Panc1 (cell line): Measurements from ENCODE around the gene CDC42. TPM values are rescaled to one million over a fixed set of nuclear protein-coding genes. Genes with fewer than 3 reads are reported as not detected.

ENCODE experiments used
- ATAC-seq: fragments of 200-7000 bp; cut with Tn5 transposase; 2 replicates; pipeline ENCODE4 v1.9.1; 2020; ENCODE audit warnings: mild to moderate bottlenecking, moderate library complexity
- BruUV-seq: library from RNA; stranded (reverse); fragments of 400-500 nt; replicated peaks from 2 replicates; lab custom pipeline; 2021; lab: Mats Ljungman, UMichigan
- CTCF ChIA-PET: fragments of 300-600 bp; sonication (Branson Sonifier 250); formaldehyde crosslinking; loops from one replicate; lab custom pipeline; 2022; ENCODE audit warnings: antibody characterized with exemption; lab: Charles Lee
- POLR2A ChIA-PET: fragments of 300-600 bp; sonication (Branson Sonifier 250); formaldehyde crosslinking; loops from one replicate; lab custom pipeline; 2022; ENCODE audit warnings: antibody characterized with exemption; lab: Charles Lee
- DNase-seq: peaks from one replicate; pipeline ENCODE4 v3.0.0-alpha.2; 2010; ENCODE audit warnings: low read depth, low spot score
- H3K27ac ChIP-seq: 2 replicates; pipeline ENCODE4 v1.5.1; 2011; ENCODE audit warnings: mild to moderate bottlenecking, low read length, inconsistent platforms
- H3K27me3 ChIP-seq: fragments of 200-500 bp; sonication (Bioruptor generic); 2 replicates; pipeline ENCODE4 v1.6.0; 2014; ENCODE audit warnings: low read length, inconsistent platforms; ENCODE audit not compliant: control insufficient read depth, insufficient read depth
- H3K36me3 ChIP-seq: fragments of 200-500 bp; sonication (Bioruptor generic); 2 replicates; pipeline ENCODE4 v1.5.1; 2014; ENCODE audit warnings: inconsistent platforms, mild to moderate bottlenecking, low read length, moderate library complexity; ENCODE audit not compliant: control insufficient read depth, insufficient read depth
- H3K4me1 ChIP-seq: 2 replicates; pipeline ENCODE4 v1.5.1; 2011; ENCODE audit warnings: inconsistent platforms, mild to moderate bottlenecking, low read length, moderate library complexity; ENCODE audit not compliant: control insufficient read depth, insufficient read depth
- H3K4me3 ChIP-seq, 2 experiments: 2 replicates each; pipeline ENCODE4 v1.5.1; 2011 to 2012; ENCODE audit warnings: low read depth in 2 of 2, low read length in 2 of 2, mild to moderate bottlenecking in 2 of 2, inconsistent platforms in 1 of 2, moderate library complexity in 1 of 2
- H3K9me3 ChIP-seq: fragments of 200-500 bp; sonication (Bioruptor generic); 2 replicates; pipeline ENCODE4 v1.5.1; 2014; ENCODE audit warnings: low read depth, mild to moderate bottlenecking, inconsistent platforms, low read length, moderate library complexity; ENCODE audit not compliant: control insufficient read depth, insufficient read depth
- POLR2AphosphoS5 ChIP-seq: IDR thresholded peaks from 2 replicates; pipeline ENCODE4 v1.6.1; 2012; ENCODE audit warnings: mild to moderate bottlenecking, low read depth, low read length, moderate library complexity
- SIN3A ChIP-seq: IDR thresholded peaks from 2 replicates; pipeline ENCODE4 v1.6.1; 2012; ENCODE audit warnings: low read depth, mild to moderate bottlenecking, low read length, moderate library complexity, borderline replicate concordance; ENCODE audit not compliant: insufficient read depth
- TCF7L2 ChIP-seq: IDR thresholded peaks from 2 replicates; pipeline ENCODE4 v1.6.1; 2011; ENCODE audit warnings: mild to moderate bottlenecking, low read depth, low read length, inconsistent platforms
- in situ Hi-C: cut with HindIII; loops from 2 replicates; pipeline ENCODE4 v1.10.0; 2016; ENCODE audit warnings: low sequenced_read_pairs, low pct_unique_long_range_greater_than_20kb
- intact Hi-C: fragments of 100-400 bp; cut with micrococcal nuclease; formaldehyde crosslinking; loops from one replicate; pipeline ENCODE4 v1.10.0; 2022; ENCODE audit not compliant: unreplicated experiment
- total RNA-seq: library from RNA; stranded (reverse); gene quantifications from one replicate; pipeline ENCODE4 v1.2.1, GENCODE V29; 2021; ENCODE audit not compliant: unreplicated experiment
- TF ChIP-seq, protein P1 (sequence below), 2 experiments: IDR thresholded peaks; 2 replicates each; pipeline ENCODE4 v1.6.1; 2011 to 2012; ENCODE audit warnings: low read depth in 2 of 2, control low read depth in 1 of 2, low read length in 1 of 2, mild to moderate bottlenecking in 1 of 2, moderate library complexity in 1 of 2; ENCODE audit not compliant: insufficient read depth in 1 of 2
- TF ChIP-seq, protein P2 (sequence below): fragments of 450-650 bp; IDR thresholded peaks from 2 replicates; pipeline ENCODE4 v1.5.1; 2017; ENCODE audit warnings: mild to moderate bottlenecking

CDC42 gene
- total RNA-seq, 1 experiment from 2014 or later, result 240 TPM

DNA sequence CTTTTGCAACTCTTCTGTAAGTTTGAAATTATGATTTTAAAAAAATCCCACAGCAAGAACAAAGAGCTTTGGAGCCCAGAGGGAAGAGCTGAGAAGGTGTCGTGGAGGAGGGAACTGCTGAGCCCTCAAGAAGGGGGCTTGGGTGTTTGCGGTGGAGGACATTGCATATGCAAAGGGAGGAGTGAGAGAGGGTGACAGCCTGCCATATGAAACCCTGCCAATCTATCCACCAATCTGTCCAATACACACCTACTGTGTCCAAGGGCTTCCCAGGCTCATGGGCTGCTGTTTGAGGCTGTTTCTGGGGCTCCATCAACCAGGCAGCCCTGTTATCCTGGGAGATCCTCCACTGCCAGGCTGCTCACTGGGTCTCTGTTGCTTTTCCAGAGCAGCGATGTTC is 75.2 kb downstream of the CDC42 start:
- ChIA-PET POLR2A (no interaction called here), CTCF (no interaction called here)
- Histone ChIP-seq H3K9me3 (no peaks in the 10 kb centered on the region), H3K36me3 (no peaks in the 10 kb centered on the region), H3K27me3 (no peaks in the 10 kb centered on the region), H3K27ac (no peak overlapping the region), H3K4me3 (no peak overlapping the region), H3K4me1 (peaks cover 18% of the 10 kb centered on the region)
- intact Hi-C loops (no loop called here), in situ Hi-C loops (no loop called here)
- DNase-seq (no peak), ATAC-seq (no peak)
- TF ChIP-seq POLR2AphosphoS5 (no peak), SIN3A (no peak), TCF7L2 (no peak)
- TF ChIP-seq, protein P1, sequence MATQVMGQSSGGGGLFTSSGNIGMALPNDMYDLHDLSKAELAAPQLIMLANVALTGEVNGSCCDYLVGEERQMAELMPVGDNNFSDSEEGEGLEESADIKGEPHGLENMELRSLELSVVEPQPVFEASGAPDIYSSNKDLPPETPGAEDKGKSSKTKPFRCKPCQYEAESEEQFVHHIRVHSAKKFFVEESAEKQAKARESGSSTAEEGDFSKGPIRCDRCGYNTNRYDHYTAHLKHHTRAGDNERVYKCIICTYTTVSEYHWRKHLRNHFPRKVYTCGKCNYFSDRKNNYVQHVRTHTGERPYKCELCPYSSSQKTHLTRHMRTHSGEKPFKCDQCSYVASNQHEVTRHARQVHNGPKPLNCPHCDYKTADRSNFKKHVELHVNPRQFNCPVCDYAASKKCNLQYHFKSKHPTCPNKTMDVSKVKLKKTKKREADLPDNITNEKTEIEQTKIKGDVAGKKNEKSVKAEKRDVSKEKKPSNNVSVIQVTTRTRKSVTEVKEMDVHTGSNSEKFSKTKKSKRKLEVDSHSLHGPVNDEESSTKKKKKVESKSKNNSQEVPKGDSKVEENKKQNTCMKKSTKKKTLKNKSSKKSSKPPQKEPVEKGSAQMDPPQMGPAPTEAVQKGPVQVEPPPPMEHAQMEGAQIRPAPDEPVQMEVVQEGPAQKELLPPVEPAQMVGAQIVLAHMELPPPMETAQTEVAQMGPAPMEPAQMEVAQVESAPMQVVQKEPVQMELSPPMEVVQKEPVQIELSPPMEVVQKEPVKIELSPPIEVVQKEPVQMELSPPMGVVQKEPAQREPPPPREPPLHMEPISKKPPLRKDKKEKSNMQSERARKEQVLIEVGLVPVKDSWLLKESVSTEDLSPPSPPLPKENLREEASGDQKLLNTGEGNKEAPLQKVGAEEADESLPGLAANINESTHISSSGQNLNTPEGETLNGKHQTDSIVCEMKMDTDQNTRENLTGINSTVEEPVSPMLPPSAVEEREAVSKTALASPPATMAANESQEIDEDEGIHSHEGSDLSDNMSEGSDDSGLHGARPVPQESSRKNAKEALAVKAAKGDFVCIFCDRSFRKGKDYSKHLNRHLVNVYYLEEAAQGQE (IDR thresholded peaks at IDR 0.05; ENCODE audit: insufficient read depth in 1 of 2, low read depth in 2 of 2, low read length in 1 of 2), result no peak
- BruUV-seq, result no TSS peak

DNA sequence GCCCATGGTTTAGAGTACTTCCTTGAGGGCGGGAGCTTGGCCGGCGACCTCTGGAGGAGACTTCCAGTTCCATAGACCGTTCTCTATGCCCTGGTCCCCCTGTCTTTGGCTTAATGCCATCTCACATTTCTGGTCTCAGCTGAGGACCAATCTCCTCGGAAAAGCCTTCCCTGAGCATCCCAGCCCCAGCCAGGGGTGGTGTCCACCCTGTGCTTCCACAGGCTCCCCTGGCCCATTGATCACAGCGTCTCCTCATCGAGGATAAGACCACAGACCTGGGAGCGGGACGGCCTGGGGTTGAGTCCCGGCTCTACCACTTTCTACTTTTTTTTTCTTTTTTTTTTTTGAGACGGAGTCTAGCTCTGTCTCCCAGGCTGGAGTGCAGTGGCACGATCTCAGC is 75.9 kb downstream of the CDC42 start:
- intact Hi-C loops, result no loop called here
- ATAC-seq (no peak), DNase-seq (no peak)
- H3K9me3 ChIP-seq, result no peaks in the 10 kb centered on the region
- ChIA-PET POLR2A (interaction anchor here (0.7 kb wide), 1 partner anchor 526 kb away, joined by 7 read pairs; no protein-coding TSS in a partner anchor), CTCF (no interaction called here)
- TF ChIP-seq, protein P1 (IDR thresholded peaks at IDR 0.05; ENCODE audit: insufficient read depth in 1 of 2, low read depth in 2 of 2, low read length in 1 of 2), result no peak
- no peak for TF ChIP-seq POLR2AphosphoS5
- TF ChIP-seq TCF7L2, result no peak
- TF ChIP-seq, protein P2, sequence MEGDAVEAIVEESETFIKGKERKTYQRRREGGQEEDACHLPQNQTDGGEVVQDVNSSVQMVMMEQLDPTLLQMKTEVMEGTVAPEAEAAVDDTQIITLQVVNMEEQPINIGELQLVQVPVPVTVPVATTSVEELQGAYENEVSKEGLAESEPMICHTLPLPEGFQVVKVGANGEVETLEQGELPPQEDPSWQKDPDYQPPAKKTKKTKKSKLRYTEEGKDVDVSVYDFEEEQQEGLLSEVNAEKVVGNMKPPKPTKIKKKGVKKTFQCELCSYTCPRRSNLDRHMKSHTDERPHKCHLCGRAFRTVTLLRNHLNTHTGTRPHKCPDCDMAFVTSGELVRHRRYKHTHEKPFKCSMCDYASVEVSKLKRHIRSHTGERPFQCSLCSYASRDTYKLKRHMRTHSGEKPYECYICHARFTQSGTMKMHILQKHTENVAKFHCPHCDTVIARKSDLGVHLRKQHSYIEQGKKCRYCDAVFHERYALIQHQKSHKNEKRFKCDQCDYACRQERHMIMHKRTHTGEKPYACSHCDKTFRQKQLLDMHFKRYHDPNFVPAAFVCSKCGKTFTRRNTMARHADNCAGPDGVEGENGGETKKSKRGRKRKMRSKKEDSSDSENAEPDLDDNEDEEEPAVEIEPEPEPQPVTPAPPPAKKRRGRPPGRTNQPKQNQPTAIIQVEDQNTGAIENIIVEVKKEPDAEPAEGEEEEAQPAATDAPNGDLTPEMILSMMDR, result no peak
- no peak for TF ChIP-seq SIN3A
- in situ Hi-C loops, result no loop called here
- H3K36me3 ChIP-seq, result no peaks in the 10 kb centered on the region
- no peak overlapping the region for H3K27ac ChIP-seq
- H3K4me1 ChIP-seq, result peaks cover 24% of the 10 kb centered on the region
- H3K27me3 ChIP-seq, result no peaks in the 10 kb centered on the region
- BruUV-seq, result no TSS peak
- no peak overlapping the region for H3K4me3 ChIP-seq
